IPS DF 6.9 (cell line): Measurements from ENCODE around the gene GNA14.

ENCODE experiments used
- DNase-seq: peaks from one replicate; pipeline ENCODE4 v3.0.0-alpha.2; 2013; ENCODE audit warnings: low read depth, low spot score
- H3K27ac ChIP-seq: one replicate; pipeline ENCODE4 v1.5.1; 2013; ENCODE audit warnings: low read length, control low read depth
- H3K27me3 ChIP-seq: 2 replicates; pipeline ENCODE4 v1.6.1; 2013; ENCODE audit warnings: mild to moderate bottlenecking, low read length; ENCODE audit not compliant: control insufficient read depth, insufficient read depth
- H3K36me3 ChIP-seq: 2 replicates; pipeline ENCODE4 v1.6.1; 2013; ENCODE audit warnings: low read length; ENCODE audit not compliant: control insufficient read depth, insufficient read depth
- H3K4me1 ChIP-seq: 2 replicates; pipeline ENCODE4 v1.6.1; 2013; ENCODE audit warnings: low read length; ENCODE audit not compliant: control insufficient read depth, insufficient read depth
- H3K4me3 ChIP-seq: 2 replicates; pipeline ENCODE4 v1.5.1; 2013; ENCODE audit warnings: mild to moderate bottlenecking, low read length
- H3K9me3 ChIP-seq: 2 replicates; pipeline ENCODE4 v1.6.1; 2013; ENCODE audit warnings: low read length, inconsistent platforms; ENCODE audit not compliant: control insufficient read depth, insufficient read depth
- WGBS: extraction: QIAGEN DNeasy Blood & Tissue Kit; methylation state at CpG from one replicate; pipeline ENCODE4 v1.1.7; 2013; ENCODE audit warnings: mixed read lengths, missing lambda C conversion rate; ENCODE audit not compliant: insufficient read length, insufficient coverage; 5-methylcytosine and 5-hydroxymethylcytosine counted together

GNA14 gene

GRCh38 chr9:77600810-77601209 lies 47.3 kb downstream of the GNA14 start:
- Histone ChIP-seq H3K4me1 (no peaks in the 10 kb centered on the region), H3K27me3 (no peaks in the 10 kb centered on the region), H3K4me3 (no peak overlapping the region), H3K9me3 (no peaks in the 10 kb centered on the region), H3K27ac (no peak overlapping the region), H3K36me3 (no peaks in the 10 kb centered on the region)
- no peak for DNase-seq
- WGBS: no CpG with 5 or more reads among the region's 18 CpGs

- Histone ChIP-seq H3K9me3 (no peaks in the 10 kb centered on the region), H3K4me1 (peaks cover 2% of the 10 kb centered on the region; the same call in 1 of the 2 replicates), H3K27me3 (no peaks in the 10 kb centered on the region), H3K27ac (no peak overlapping the region), H3K36me3 (no peaks in the 10 kb centered on the region), H3K4me3 (no peak overlapping the region)
- WGBS: no CpG with 5 or more reads among the region's 8 CpGs
- DNase-seq: no peak
Observed at GRCh38 chr9:77599492-77599891, 48.6 kb downstream of the GNA14 start.

GRCh38 chr9:77598991-77599390 lies 49.1 kb downstream of the GNA14 start:
- Histone ChIP-seq H3K9me3 (no peaks in the 10 kb centered on the region), H3K36me3 (no peaks in the 10 kb centered on the region), H3K27me3 (no peaks in the 10 kb centered on the region), H3K27ac (no peak overlapping the region), H3K4me1 (peaks cover 2% of the 10 kb centered on the region; the same call in 1 of the 2 replicates), H3K4me3 (no peak overlapping the region)
- no peak for DNase-seq
- no CpG with 5 or more reads among the region's 3 CpGs for WGBS

- Histone ChIP-seq H3K27me3 (no peaks in the 10 kb centered on the region), H3K27ac (no peak overlapping the region), H3K4me1 (peaks cover 2% of the 10 kb centered on the region; the same call in 1 of the 2 replicates), H3K36me3 (no peaks in the 10 kb centered on the region), H3K9me3 (no peaks in the 10 kb centered on the region), H3K4me3 (no peak overlapping the region)
- no peak for DNase-seq
- no CpG with 5 or more reads among the region's 3 CpGs for WGBS
Observed at GRCh38 chr9:77598524-77598923, 49.6 kb downstream of the GNA14 start.

- peaks cover 2% of the 10 kb centered on the region; the same call in 1 of the 2 replicates for H3K4me1 ChIP-seq
- no peak for DNase-seq
- H3K9me3 ChIP-seq: no peaks in the 10 kb centered on the region
- H3K36me3 ChIP-seq: no peaks in the 10 kb centered on the region
- no peaks in the 10 kb centered on the region for H3K27me3 ChIP-seq
- no peak overlapping the region for H3K4me3 ChIP-seq
- no peak overlapping the region for H3K27ac ChIP-seq
- no CpG with 5 or more reads among the region's 3 CpGs for WGBS
Observed at GRCh38 chr9:77597057-77597456, 51.1 kb downstream of the GNA14 start.

- Histone ChIP-seq H3K36me3 (no peaks in the 10 kb centered on the region), H3K27ac (no peak overlapping the region), H3K4me3 (no peak overlapping the region), H3K9me3 (no peaks in the 10 kb centered on the region), H3K4me1 (peaks cover 2% of the 10 kb centered on the region; the same call in 1 of the 2 replicates), H3K27me3 (no peaks in the 10 kb centered on the region)
- WGBS: no CpG with 5 or more reads among the region's 8 CpGs
- no peak for DNase-seq
Observed at GRCh38 chr9:77595426-77596095, 52.6 kb downstream of the GNA14 start.

GRCh38 chr9:77594963-77595362 lies 53.2 kb downstream of the GNA14 start:
- no peaks in the 10 kb centered on the region for H3K9me3 ChIP-seq
- no peak overlapping the region for H3K27ac ChIP-seq
- DNase-seq: no peak
- H3K27me3 ChIP-seq: no peaks in the 10 kb centered on the region
- peaks cover 2% of the 10 kb centered on the region; the same call in 1 of the 2 replicates for H3K4me1 ChIP-seq
- H3K4me3 ChIP-seq: no peak overlapping the region
- no CpG with 5 or more reads among the region's 3 CpGs for WGBS
- no peaks in the 10 kb centered on the region for H3K36me3 ChIP-seq

GRCh38 chr9:77593528-77593927 lies 54.6 kb downstream of the GNA14 start:
- H3K27ac ChIP-seq: no peak overlapping the region
- no CpG with 5 or more reads among the region's 4 CpGs for WGBS
- peaks cover 3% of the 10 kb centered on the region; the same call in 1 of the 2 replicates for H3K4me1 ChIP-seq
- no peaks in the 10 kb centered on the region for H3K27me3 ChIP-seq
- no peaks in the 10 kb centered on the region for H3K9me3 ChIP-seq
- no peaks in the 10 kb centered on the region for H3K36me3 ChIP-seq
- DNase-seq: no peak
- no peak overlapping the region for H3K4me3 ChIP-seq

GRCh38 chr9:77592476-77592875 lies 55.6 kb downstream of the GNA14 start:
- no peak overlapping the region for H3K4me3 ChIP-seq
- H3K9me3 ChIP-seq: no peaks in the 10 kb centered on the region
- no peaks in the 10 kb centered on the region for H3K27me3 ChIP-seq
- H3K4me1 ChIP-seq: peaks cover 5% of the 10 kb centered on the region; the same call in 1 of the 2 replicates
- DNase-seq: no peak
- WGBS: no CpG with 5 or more reads among the region's 2 CpGs
- H3K27ac ChIP-seq: no peak overlapping the region
- no peaks in the 10 kb centered on the region for H3K36me3 ChIP-seq

GRCh38 chr9:77589046-77589795 lies 58.9 kb downstream of the GNA14 start:
- Histone ChIP-seq H3K27me3 (no peaks in the 10 kb centered on the region), H3K4me1 (peaks cover 10% of the 10 kb centered on the region; the same call in 1 of the 2 replicates), H3K9me3 (no peaks in the 10 kb centered on the region), H3K36me3 (no peaks in the 10 kb centered on the region), H3K27ac (no peak overlapping the region), H3K4me3 (no peak overlapping the region)
- no CpG with 5 or more reads among the region's 6 CpGs for WGBS
- no peak for DNase-seq
